ENCODE results near the gene HTR3C. TPM values are rescaled to one million over a fixed set of nuclear protein-coding genes. Genes with fewer than 3 reads are reported as not detected.

The HTR3C gene
- total RNA-seq, 1 experiment from 2014 or later = not detected

GRCh38 chr3:184008161-184008560, 44.7 kb upstream of the HTR3C start:
- DNase-seq (peak; percentile 47), ATAC-seq (peak; percentile 55)
- Histone ChIP-seq H4K20me1 (ENCODE audit: low read length) (no peaks in the 10 kb centered on the region), H3K9me2 (replicated peaks; ENCODE audit: low read length) (no peaks in the 10 kb centered on the region), H3K4me2 (ENCODE audit: low read length) (peak overlapping the region; percentile 30), H3K4me3 (ENCODE audit: low read length) (no peak overlapping the region), H2AFZ (ENCODE audit: low read length) (no peak overlapping the region), H3K9ac (ENCODE audit: low read length) (no peak overlapping the region), H3K27ac (ENCODE audit: low read length) (peak overlapping the region; percentile 51), H3K4me1 (ENCODE audit: insufficient read depth, low read length) (peaks cover 57% of the 10 kb centered on the region), H3F3A (ENCODE audit: low read length, unreplicated experiment) (no peaks in the 10 kb centered on the region), H3K79me2 (ENCODE audit: low read length) (peaks cover 21% of the 10 kb centered on the region), H3K9me3 (ENCODE audit: low read length) (no peaks in the 10 kb centered on the region), H3K36me3 (ENCODE audit: low read depth, low read length) (peaks cover 21% of the 10 kb centered on the region), H3K27me3 (ENCODE audit: low read length) (no peaks in the 10 kb centered on the region)
- TF ChIP-seq CTCF (conservative IDR thresholded peaks at IDR 0.05; ENCODE audit: low read depth, low read length) (no peak), EZH2 (IDR thresholded peaks at IDR 0.05; ENCODE audit: low read length, unreplicated experiment) (no peak), EZH2phosphoT487 (IDR thresholded peaks at IDR 0.05; ENCODE audit: borderline replicate concordance, low read length) (no peak)
- intact Hi-C loops (cut with micrococcal nuclease) = loop anchor here (1.0 kb wide), 1 partner anchor 9 kb away; the partner anchor contains the start of gene ABCC5
- POLR2A ChIA-PET (ENCODE audit: unreplicated experiment) = no interaction called here
- CTCF ChIA-PET = no interaction called here
- BruUV-seq (replicated peaks) = no TSS peak

GRCh38 chr3:184011230-184011876, 41.5 kb upstream of the HTR3C start:
- peak; percentile 57 for DNase-seq
- Histone ChIP-seq H4K20me1 (ENCODE audit: low read length) (no peaks in the 10 kb centered on the region), H3K9ac (ENCODE audit: low read length) (no peak overlapping the region), H3K9me3 (ENCODE audit: low read length) (no peaks in the 10 kb centered on the region), H3K27me3 (ENCODE audit: low read length) (no peaks in the 10 kb centered on the region), H3K4me1 (ENCODE audit: insufficient read depth, low read length) (peaks cover 55% of the 10 kb centered on the region), H2AFZ (ENCODE audit: low read length) (no peak overlapping the region), H3K79me2 (ENCODE audit: low read length) (peaks cover 25% of the 10 kb centered on the region), H3K4me2 (ENCODE audit: low read length) (no peak overlapping the region), H3K27ac (ENCODE audit: low read length) (peak overlapping the region; percentile 54), H3K36me3 (ENCODE audit: low read depth, low read length) (peaks cover 25% of the 10 kb centered on the region), H3K4me3 (ENCODE audit: low read length) (no peak overlapping the region), H3F3A (ENCODE audit: low read length, unreplicated experiment) (no peaks in the 10 kb centered on the region), H3K9me2 (replicated peaks; ENCODE audit: low read length) (no peaks in the 10 kb centered on the region)
- TF ChIP-seq CTCF (conservative IDR thresholded peaks at IDR 0.05; ENCODE audit: low read depth, low read length) (no peak), EZH2 (IDR thresholded peaks at IDR 0.05; ENCODE audit: low read length, unreplicated experiment) (no peak), EZH2phosphoT487 (IDR thresholded peaks at IDR 0.05; ENCODE audit: borderline replicate concordance, low read length) (no peak)
- no TSS peak for BruUV-seq (replicated peaks)
- ChIA-PET CTCF (no interaction called here), POLR2A (ENCODE audit: unreplicated experiment) (no interaction called here)
- intact Hi-C loops (cut with micrococcal nuclease) = no loop called here
- ATAC-seq = peak; percentile 6; the same call in 1 of the 2 replicates

Measured in PC-3 (cell line).